A549 (cell line): ENCODE measurements around the gene TOM1L2. TPM values are rescaled to one million over a fixed set of nuclear protein-coding genes. Genes with fewer than 3 reads are reported as not detected.

ENCODE experiments used
- ATAC-seq, 2 experiments: fragments of 200-7000 bp in 1 of 2; fragments of >200 bp in 1 of 2; cut with Nextera tagmentation in 1 of 2; cut with Tn5 transposase in 1 of 2; 3 replicates each; pipeline versions ENCODE4 v1.8.0 to v1.9.1; 2018 to 2020; ENCODE audit warnings: mild to moderate bottlenecking in 1 of 2, moderate library complexity in 1 of 2
- CTCF ChIA-PET: fragments of 300-600 bp; sonication (Branson Sonifier 250); formaldehyde crosslinking; extraction: SDS; loops from one replicate; lab custom pipeline; 2021; ENCODE audit warnings: antibody characterized with exemption, inconsistent platforms; lab: Yijun Ruan, JAX
- POLR2A ChIA-PET: fragments of 350-600 bp; formaldehyde crosslinking; extraction: SDS; loops from one replicate; lab custom pipeline; 2021; ENCODE audit warnings: antibody characterized with exemption, inconsistent platforms; lab: Yijun Ruan, JAX
- DNase-seq, 2 experiments: peaks; one replicate each; pipeline versions ENCODE4 v3.0.0 to v3.0.0-alpha.2; 2011 to 2016; ENCODE audit warnings: low read depth in 1 of 2, low spot score in 1 of 2
- FAIRE-seq: peaks from 2 replicates; lab custom pipeline; 2011; peaks lifted over from hg19 to GRCh38; lab: Jason Lieb, UNC
- H3K27ac ChIP-seq, 2 experiments: fragments of >200 bp; sonication (Bioruptor Twin); formaldehyde crosslinking; 3 replicates each; pipeline ENCODE4 v1.5.1; 2016 to 2017
- H3K4me1 ChIP-seq: fragments of >200 bp; sonication (Bioruptor Twin); formaldehyde crosslinking; 3 replicates; pipeline ENCODE4 v1.6.1; 2016
- H3K4me2 ChIP-seq: fragments of >200 bp; sonication (Bioruptor Twin); formaldehyde crosslinking; 3 replicates; pipeline ENCODE4 v1.6.1; 2016
- H3K4me3 ChIP-seq: fragments of >200 bp; sonication (Bioruptor Twin); formaldehyde crosslinking; 3 replicates; pipeline ENCODE4 v1.5.1; 2016
- H3K9me3 ChIP-seq: fragments of >200 bp; sonication (Bioruptor Twin); formaldehyde crosslinking; 3 replicates; pipeline ENCODE4 v1.6.1; 2016
- CEBPB ChIP-seq, 2 experiments: fragments of >200 bp in 1 of 2; sonication (Bioruptor Twin) in 1 of 2; formaldehyde crosslinking in 1 of 2; IDR thresholded peaks; 2 replicates each; pipeline ENCODE4 v1.6.1; 2012 to 2016
- CHD2 ChIP-seq: fragments of 150-350 bp; IDR thresholded peaks from 2 replicates; pipeline ENCODE4 v1.6.1; 2014; ENCODE audit warnings: low read length; ENCODE audit not compliant: partially characterized antibody
- CHD4 ChIP-seq: fragments of 200-600 bp; sonication (generic); IDR thresholded peaks from 2 replicates; pipeline ENCODE4 v1.6.1; 2016; ENCODE audit warnings: antibody characterized with exemption, mild to moderate bottlenecking, borderline replicate concordance
- EHF ChIP-seq: fragments of 250-450 bp; sonication (Bioruptor Pico); IDR thresholded peaks from 2 replicates; pipeline ENCODE4 v1.5.0; 2020; ENCODE audit warnings: mild to moderate bottlenecking
- EHMT2 ChIP-seq: fragments of 200-600 bp; sonication (generic); IDR thresholded peaks from 2 replicates; pipeline ENCODE4 v1.6.1; 2016; ENCODE audit warnings: antibody characterized with exemption, low read depth, mild to moderate bottlenecking, moderate library complexity
- ESRRA ChIP-seq: fragments of 150-350 bp; IDR thresholded peaks from 2 replicates; pipeline ENCODE4 v1.6.1; 2014; ENCODE audit warnings: mild to moderate bottlenecking, low read length, borderline replicate concordance
- FOSB ChIP-seq: fragments of 250-450 bp; sonication (Bioruptor Pico); IDR thresholded peaks from 2 replicates; pipeline ENCODE4 v1.5.0; 2020; ENCODE audit warnings: mild to moderate bottlenecking, moderate library complexity
- GATA3 ChIP-seq: IDR thresholded peaks from 2 replicates; pipeline ENCODE4 v1.6.1; 2012; ENCODE audit warnings: borderline replicate concordance
- HDAC2 ChIP-seq: fragments of 200-600 bp; sonication (generic); IDR thresholded peaks from 2 replicates; pipeline ENCODE4 v1.6.1; 2016
- HEYL ChIP-seq: fragments of 250-450 bp; sonication (Bioruptor Pico); IDR thresholded peaks from 2 replicates; pipeline ENCODE4 v1.8.0; 2021; ENCODE audit warnings: mild to moderate bottlenecking, moderate library complexity
- HOXA7 ChIP-seq: fragments of 250-450 bp; sonication (Bioruptor Pico); IDR thresholded peaks from 2 replicates; pipeline ENCODE4 v1.5.0; 2020; ENCODE audit warnings: mild to moderate bottlenecking, moderate library complexity
- JUN ChIP-seq, 2 experiments: fragments of >200 bp; sonication (Bioruptor Twin); formaldehyde crosslinking; IDR thresholded peaks; 2 replicates in 1 of 2; 3 replicates in 1 of 2; pipeline ENCODE4 v1.6.1; 2016 to 2017
- JUNB ChIP-seq: fragments of >200 bp; sonication (Bioruptor Twin); formaldehyde crosslinking; IDR thresholded peaks from 2 replicates; pipeline ENCODE4 v1.6.1; 2016
- KDM1A ChIP-seq: fragments of 200-600 bp; sonication (generic); IDR thresholded peaks from 2 replicates; pipeline ENCODE4 v1.6.1; 2016; ENCODE audit warnings: low read depth, mild to moderate bottlenecking
- KDM5A ChIP-seq: fragments of 200-600 bp; sonication (generic); IDR thresholded peaks from 2 replicates; pipeline ENCODE4 v1.6.1; 2016; ENCODE audit warnings: antibody characterized with exemption, mild to moderate bottlenecking
- MAX ChIP-seq: IDR thresholded peaks from 2 replicates; pipeline ENCODE4 v1.6.1; 2012
- MYC ChIP-seq: IDR thresholded peaks from 2 replicates; pipeline ENCODE4 v1.6.1; 2012; ENCODE audit warnings: mild to moderate bottlenecking, inconsistent platforms, low read length, improper control_type of control experiment, borderline replicate concordance
- NPAS2 ChIP-seq: fragments of 250-450 bp; sonication (Bioruptor Pico); IDR thresholded peaks from 2 replicates; pipeline ENCODE4 v1.8.0; 2022; ENCODE audit warnings: mild to moderate bottlenecking, moderate library complexity, borderline replicate concordance
- PBX3 ChIP-seq: IDR thresholded peaks from 2 replicates; pipeline ENCODE4 v1.6.1; 2012
- POLR2A ChIP-seq: IDR thresholded peaks from 2 replicates; pipeline ENCODE4 v1.6.1; 2012; ENCODE audit warnings: mild to moderate bottlenecking, low read length
- POLR2AphosphoS2 ChIP-seq: conservative IDR thresholded peaks from 2 replicates; pipeline ENCODE4 v1.6.1; 2012; ENCODE audit warnings: low read length, improper control_type of control experiment, inconsistent platforms
- RARB ChIP-seq: fragments of 250-450 bp; sonication (Bioruptor Pico); IDR thresholded peaks from 2 replicates; pipeline ENCODE4 v1.8.0; 2021; ENCODE audit warnings: mild to moderate bottlenecking, moderate library complexity
- RNF2 ChIP-seq: fragments of 200-600 bp; sonication (generic); IDR thresholded peaks from 2 replicates; pipeline ENCODE4 v1.6.1; 2016; ENCODE audit warnings: low read depth, mild to moderate bottlenecking, antibody characterized with exemption, moderate library complexity, borderline replicate concordance
- SMC3 ChIP-seq: fragments of >200 bp; sonication (Bioruptor Twin); formaldehyde crosslinking; IDR thresholded peaks from 3 replicates; pipeline ENCODE4 v1.6.1; 2018; ENCODE audit warnings: inconsistent platforms
- TFCP2L1 ChIP-seq: fragments of 250-450 bp; sonication (Bioruptor Pico); IDR thresholded peaks from 2 replicates; pipeline ENCODE4 v1.5.0; 2021; ENCODE audit warnings: mild to moderate bottlenecking
- TP53 ChIP-seq: fragments of 250-450 bp; sonication (Bioruptor Pico); IDR thresholded peaks from 2 replicates; pipeline ENCODE4 v1.5.0; 2021; ENCODE audit warnings: mild to moderate bottlenecking, moderate library complexity
- ZC3H11A ChIP-seq: fragments of 450-650 bp; IDR thresholded peaks from 2 replicates; pipeline ENCODE4 v1.6.1; 2014; ENCODE audit warnings: antibody characterized with exemption, mild to moderate bottlenecking
- ZFP36 ChIP-seq: fragments of 450-650 bp; IDR thresholded peaks from 2 replicates; pipeline ENCODE4 v1.6.1; 2014; ENCODE audit warnings: borderline replicate concordance; ENCODE audit not compliant: partially characterized antibody
- ZSCAN20 ChIP-seq: fragments of 250-450 bp; sonication (Bioruptor Pico); IDR thresholded peaks from 2 replicates; pipeline ENCODE4 v1.8.0; 2022; ENCODE audit warnings: mild to moderate bottlenecking, moderate library complexity
- whole genome bisulfite sequencing: methylation state at CpG from one replicate; pipeline ENCODE4 v1.1.6; 2017; ENCODE audit errors: missing lambda C conversion rate; 5-methylcytosine and 5-hydroxymethylcytosine counted together
- polyA plus RNA-seq, 4 experiments: library from polyadenylated mRNA; depleted of rRNA in 3 of 4; stranded (reverse); fragments of >200 nt; fragmentation: RNase III in 1 of 4; extraction: RNeasy Plus Mini Kit Qiagen cat#74134 plus additional on column Dnase treatment in 1 of 4; gene quantifications; 2 replicates in 3 of 4; 3 replicates in 1 of 4; pipeline ENCODE4 v1.2.3, GENCODE V29; 2011 to 2017
- TF ChIP-seq, protein P1 (sequence below): fragments of >200 bp; sonication (Bioruptor Twin); formaldehyde crosslinking; IDR thresholded peaks from 3 replicates; pipeline ENCODE4 v1.6.1; 2016
- TF ChIP-seq, protein P2 (sequence below): fragments of 250-450 bp; sonication (Bioruptor Pico); IDR thresholded peaks from 2 replicates; pipeline ENCODE4 v1.5.0; 2020; ENCODE audit warnings: low read depth, mild to moderate bottlenecking, moderate library complexity
- TF ChIP-seq, protein P3 (sequence below): fragments of >200 bp; sonication (Bioruptor Twin); formaldehyde crosslinking; IDR thresholded peaks from 3 replicates; pipeline ENCODE4 v1.5.1; 2016

TOM1L2 gene
- polyA plus RNA-seq, 2 of the 4 experiments (the other 2 are of a cell fraction), result 19.2 to 24.7 TPM

DNA sequence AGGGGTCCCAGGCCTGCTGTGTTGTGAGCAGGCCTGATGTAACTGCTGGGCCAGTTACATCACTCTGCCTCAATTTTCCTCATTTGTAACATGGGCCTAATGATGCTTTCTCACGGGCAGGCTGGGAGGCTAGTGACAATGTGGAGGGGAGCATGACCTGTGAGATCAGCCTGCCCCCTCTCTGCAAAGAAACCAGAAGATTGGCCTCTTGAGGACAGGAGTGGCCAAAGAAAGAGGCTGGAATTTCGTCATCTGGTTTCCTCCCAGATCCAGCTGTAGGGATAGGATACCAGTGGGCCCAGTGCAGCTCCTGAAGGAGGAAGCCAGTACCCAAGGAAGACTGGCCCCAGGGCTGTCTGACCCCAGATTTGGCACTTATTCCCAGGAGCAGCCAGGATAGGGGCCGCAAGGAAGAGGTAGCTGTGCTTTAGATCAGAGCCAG, 134.8 kb downstream of the TOM1L2 start:
- ChIA-PET POLR2A (interaction anchor here (0.7 to 5.7 kb wide), 16 partner anchors 10 to 155 kb away, joined by 3 to 105 read pairs (median 12); partner anchors contain the start of genes DRC3 and TOM1L2), CTCF (interaction anchor here (0.6 to 22.1 kb wide), 11 partner anchors 9 to 197 kb away, joined by 3 to 402 read pairs (median 4); no protein-coding TSS in a partner anchor)
- 35% methylated on average over 3 of the region's 3 CpGs for WGBS
- Histone ChIP-seq H3K4me3 (peak overlapping the region; percentile 85), H3K4me2 (peak overlapping the region; percentile 93)
- FAIRE-seq, result no peak
- TF ChIP-seq FOSB (CRISPR knock-in tag) (peak; percentile 44), SMC3 (no peak), GATA3 (peak; percentile 37; the same call in 1 of the 2 replicates), TFCP2L1 (CRISPR knock-in tag) (0 out of 2 replicates have a peak, but pooled peaks have one; percentile 1), EHF (CRISPR knock-in tag) (peak; percentile 62; the same call in 1 of the 2 replicates), CHD2 (peak; percentile 20), MAX (peak; percentile 57), EHMT2 (no peak), CEBPB (IDR thresholded peaks at IDR 0.05) (peak; percentile 51 to 89; a peak in 3 of 4 replicates), ZC3H11A (no peak), POLR2AphosphoS2 (no peak; the same call in 1 of the 2 replicates), ZSCAN20 (CRISPR knock-in tag) (peak; percentile 81; the same call in 1 of the 2 replicates), RNF2 (no peak), PBX3 (0 out of 2 replicates have a peak, but pooled peaks have one; percentile 37), HOXA7 (peak; percentile 33; the same call in 1 of the 2 replicates), TP53 (CRISPR knock-in tag) (no peak)
- TF ChIP-seq, protein P1, sequence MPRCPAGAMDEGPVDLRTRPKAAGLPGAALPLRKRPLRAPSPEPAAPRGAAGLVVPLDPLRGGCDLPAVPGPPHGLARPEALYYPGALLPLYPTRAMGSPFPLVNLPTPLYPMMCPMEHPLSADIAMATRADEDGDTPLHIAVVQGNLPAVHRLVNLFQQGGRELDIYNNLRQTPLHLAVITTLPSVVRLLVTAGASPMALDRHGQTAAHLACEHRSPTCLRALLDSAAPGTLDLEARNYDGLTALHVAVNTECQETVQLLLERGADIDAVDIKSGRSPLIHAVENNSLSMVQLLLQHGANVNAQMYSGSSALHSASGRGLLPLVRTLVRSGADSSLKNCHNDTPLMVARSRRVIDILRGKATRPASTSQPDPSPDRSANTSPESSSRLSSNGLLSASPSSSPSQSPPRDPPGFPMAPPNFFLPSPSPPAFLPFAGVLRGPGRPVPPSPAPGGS, result peak; percentile 29; the same call in 1 of the 3 replicates
- TF ChIP-seq, protein P2, sequence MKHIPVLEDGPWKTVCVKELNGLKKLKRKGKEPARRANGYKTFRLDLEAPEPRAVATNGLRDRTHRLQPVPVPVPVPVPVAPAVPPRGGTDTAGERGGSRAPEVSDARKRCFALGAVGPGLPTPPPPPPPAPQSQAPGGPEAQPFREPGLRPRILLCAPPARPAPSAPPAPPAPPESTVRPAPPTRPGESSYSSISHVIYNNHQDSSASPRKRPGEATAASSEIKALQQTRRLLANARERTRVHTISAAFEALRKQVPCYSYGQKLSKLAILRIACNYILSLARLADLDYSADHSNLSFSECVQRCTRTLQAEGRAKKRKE, result peak; percentile 54; the same call in 1 of the 2 replicates
- TF ChIP-seq, all 56 proteins: peak for 12
- Histone ChIP-seq H3K4me1 (peaks cover 80% of the 10 kb centered on the region), H3K27ac (peak overlapping the region; percentile 98), H3K9me3 (no peaks in the 10 kb centered on the region)
- ATAC-seq (peak; percentile 16 to 30), DNase-seq (peak; percentile 80 to 93)

GRCh38 chr17:17836818-17837379, 135.3 kb downstream of the TOM1L2 start, which contains the start of gene SREBF1:
Gene SREBF1, minus strand, starts transcription at chr17:17836986. Its CDS starts 169 bp downstream, at chr17:17836817.
- peaks cover 82% of the 10 kb centered on the region for H3K4me1 ChIP-seq
- peak within 1 kb of the TSS; percentile 85 for H3K4me3 ChIP-seq
- peak; percentile 80 to 87 for DNase-seq
- POLR2A ChIA-PET, result interaction anchor here (0.9 to 5.7 kb wide), 19 partner anchors 10 to 156 kb away, joined by 3 to 105 read pairs (median 10); partner anchors contain the start of genes DRC3, RAI1 and TOM1L2
- H3K27ac ChIP-seq, result peak within 1 kb of the TSS; percentile 98
- no peaks in the 10 kb centered on the region for H3K9me3 ChIP-seq
- 4% methylated on average over 35 of the region's 52 CpGs for WGBS
- FAIRE-seq, result no peak
- peak within 1 kb of the TSS; percentile 93 for H3K4me2 ChIP-seq
- ATAC-seq, result peak; percentile 20 to 47
- CTCF ChIA-PET, result interaction anchor here (0.8 to 22.1 kb wide), 14 partner anchors 9 to 158 kb away, joined by 3 to 402 read pairs (median 4); partner anchors contain the start of gene RAI1
- TF ChIP-seq ESRRA, result no peak
- TF ChIP-seq CHD2, result no peak
- TF ChIP-seq EHMT2, result no peak
- no peak for TF ChIP-seq SMC3
- peak; percentile 75; the same call in 1 of the 2 replicates for TF ChIP-seq TFCP2L1 (CRISPR knock-in tag)
- no peak for TF ChIP-seq KDM5A
- TF ChIP-seq KDM1A, result no peak
- no peak for TF ChIP-seq MYC
- no peak for TF ChIP-seq JUNB
- TF ChIP-seq NPAS2 (CRISPR knock-in tag), result peak; percentile 41; the same call in 1 of the 2 replicates
- no peak for TF ChIP-seq CEBPB (IDR thresholded peaks at IDR 0.05)
- TF ChIP-seq HEYL (CRISPR knock-in tag), result peak; percentile 90; the same call in 1 of the 2 replicates
- no peak for TF ChIP-seq ZFP36
- TF ChIP-seq HDAC2, result no peak
- peak; percentile 76 to 90; a peak in 3 of 5 replicates for TF ChIP-seq JUN (IDR thresholded peaks at IDR 0.05)
- TF ChIP-seq, protein P3, sequence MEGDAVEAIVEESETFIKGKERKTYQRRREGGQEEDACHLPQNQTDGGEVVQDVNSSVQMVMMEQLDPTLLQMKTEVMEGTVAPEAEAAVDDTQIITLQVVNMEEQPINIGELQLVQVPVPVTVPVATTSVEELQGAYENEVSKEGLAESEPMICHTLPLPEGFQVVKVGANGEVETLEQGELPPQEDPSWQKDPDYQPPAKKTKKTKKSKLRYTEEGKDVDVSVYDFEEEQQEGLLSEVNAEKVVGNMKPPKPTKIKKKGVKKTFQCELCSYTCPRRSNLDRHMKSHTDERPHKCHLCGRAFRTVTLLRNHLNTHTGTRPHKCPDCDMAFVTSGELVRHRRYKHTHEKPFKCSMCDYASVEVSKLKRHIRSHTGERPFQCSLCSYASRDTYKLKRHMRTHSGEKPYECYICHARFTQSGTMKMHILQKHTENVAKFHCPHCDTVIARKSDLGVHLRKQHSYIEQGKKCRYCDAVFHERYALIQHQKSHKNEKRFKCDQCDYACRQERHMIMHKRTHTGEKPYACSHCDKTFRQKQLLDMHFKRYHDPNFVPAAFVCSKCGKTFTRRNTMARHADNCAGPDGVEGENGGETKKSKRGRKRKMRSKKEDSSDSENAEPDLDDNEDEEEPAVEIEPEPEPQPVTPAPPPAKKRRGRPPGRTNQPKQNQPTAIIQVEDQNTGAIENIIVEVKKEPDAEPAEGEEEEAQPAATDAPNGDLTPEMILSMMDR, result no peak
- TF ChIP-seq RARB, result 0 out of 2 replicates have a peak, but pooled peaks have one; percentile 58
- TF ChIP-seq POLR2A, result peak; percentile 50; the same call in 1 of the 2 replicates
- no peak for TF ChIP-seq CHD4
- no peak for TF ChIP-seq ZC3H11A
- no peak for TF ChIP-seq TP53 (CRISPR knock-in tag)
